Fibroblast of lung (primary cell): ENCODE results near the gene SEC61G. TPM values are rescaled to one million over a fixed set of nuclear protein-coding genes. Genes with fewer than 3 reads are reported as not detected.
A peak's percentile ranks its signal among the peaks of the same experiment; 100 is the strongest.

Experiments used
- DNase-seq, 2 donors: peaks; one replicate each; pipeline versions ENCODE4 v3.0.0 to v3.0.0-alpha.2; 2010; ENCODE audit warnings: low read depth in 2 of 2
- H2AFZ ChIP-seq: 2 replicates; pipeline ENCODE4 v1.5.1; 2012; ENCODE audit warnings: low read length, control low read depth, inconsistent platforms
- H3K27ac ChIP-seq: 2 replicates; pipeline ENCODE4 v1.5.1; 2011; ENCODE audit warnings: low read length, control low read depth; ENCODE audit not compliant: insufficient read depth
- H3K27me3 ChIP-seq: 2 replicates; pipeline ENCODE4 v1.5.1; 2011; ENCODE audit warnings: mild to moderate bottlenecking, low read length; ENCODE audit not compliant: control insufficient read depth, insufficient read depth
- H3K36me3 ChIP-seq: 2 replicates; pipeline ENCODE4 v1.5.1; 2011; ENCODE audit warnings: low read length; ENCODE audit not compliant: control insufficient read depth, insufficient read depth
- H3K4me1 ChIP-seq: 2 replicates; pipeline ENCODE4 v1.5.1; 2011; ENCODE audit warnings: low read length; ENCODE audit not compliant: control insufficient read depth, insufficient read depth; ENCODE audit errors: extremely low read depth
- H3K4me2 ChIP-seq: 2 replicates; pipeline ENCODE4 v1.5.1; 2011; ENCODE audit warnings: low read length, control low read depth; ENCODE audit not compliant: insufficient read depth; ENCODE audit errors: extremely low read depth
- H3K4me3 ChIP-seq, 4 experiments: fragments of 200-600 bp in 1 of 4; sonication (generic) in 1 of 4; replicated peaks in 1 of 4; 2 replicates each; pipeline ENCODE4 v1.5.1; 2011 to 2016; ENCODE audit warnings: low read length in 4 of 4, low read depth in 3 of 4, mild to moderate bottlenecking in 3 of 4, control low read depth in 2 of 4, inconsistent platforms in 1 of 4, mixed read lengths in 1 of 4; ENCODE audit not compliant: insufficient read depth in 1 of 4; ENCODE audit errors: control extremely low read depth in 1 of 4
- H3K79me2 ChIP-seq: 2 replicates; pipeline ENCODE4 v1.5.1; 2012; ENCODE audit warnings: mild to moderate bottlenecking, low read length, inconsistent platforms; ENCODE audit not compliant: control insufficient read depth, insufficient read depth
- H3K9ac ChIP-seq: 2 replicates; pipeline ENCODE4 v1.5.1; 2011; ENCODE audit warnings: mild to moderate bottlenecking, low read length, control low read depth; ENCODE audit not compliant: insufficient read depth
- H3K9me3 ChIP-seq: 2 replicates; pipeline ENCODE4 v1.5.1; 2012; ENCODE audit warnings: low read depth, low read length; ENCODE audit not compliant: control insufficient read depth, insufficient read depth
- H4K20me1 ChIP-seq: 2 replicates; pipeline ENCODE4 v1.5.1; 2011; ENCODE audit warnings: low read length; ENCODE audit not compliant: control insufficient read depth, insufficient read depth; ENCODE audit errors: extremely low read depth
- EZH2 ChIP-seq: IDR thresholded peaks from 2 replicates; pipeline ENCODE4 v1.5.1; 2012; ENCODE audit warnings: low read length, control low read depth, mild to moderate bottlenecking; ENCODE audit errors: missing control alignments
- polyA plus RNA-seq, 2 donors: library from polyadenylated mRNA; depleted of rRNA in 1 of 2; stranded (reverse) in 1 of 2; unstranded in 1 of 2; fragments of >200 nt; gene quantifications; 2 replicates each; pipeline ENCODE4 v1.2.1, GENCODE V29; 2011 to 2012; ENCODE audit warnings: missing spikeins in 1 of 2
- total RNA-seq: library from RNA; depleted of rRNA; stranded (reverse); fragments of >200 nt; gene quantifications from 2 replicates; pipeline ENCODE4 v1.2.1, GENCODE V29; 2014
- TF ChIP-seq, protein P1 (sequence below), 2 donors: IDR thresholded peaks in 1 of 2; conservative IDR thresholded peaks in 1 of 2; 1 replicate in 1 of 2; 2 replicates in 1 of 2; pipeline ENCODE4 v1.5.1; 2011 to 2012; ENCODE audit warnings: low read length in 2 of 2, control low read depth in 1 of 2, inconsistent platforms in 1 of 2, low read depth in 1 of 2, mild to moderate bottlenecking in 1 of 2

The SEC61G gene
- total and polyA plus RNA-seq, 2 donors (not counting 1 experiment from before 2014, with no cell fraction given) = 143 to 623 TPM

DNA sequence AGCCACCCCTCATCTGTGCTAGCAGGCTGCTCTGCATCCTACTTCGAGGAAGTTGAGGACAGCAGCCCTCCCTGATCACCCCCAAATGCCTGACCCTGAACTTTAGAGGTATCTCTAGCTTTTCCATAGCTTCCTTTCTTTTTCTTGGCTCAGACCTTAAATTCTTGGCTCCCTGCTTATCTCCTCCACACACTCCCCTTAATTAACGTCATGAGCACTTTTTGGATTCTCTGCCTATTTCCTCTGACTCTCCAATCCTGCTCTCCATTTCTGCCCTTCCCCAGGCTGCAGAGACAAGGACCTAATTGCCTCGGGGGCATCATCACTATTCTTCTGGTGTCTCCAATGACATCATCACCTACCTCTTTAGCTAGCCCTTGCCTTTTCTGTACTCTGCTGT lies 40.8 kb upstream of the SEC61G start:
- no peaks in the 10 kb centered on the region for H4K20me1 ChIP-seq
- DNase-seq = peak in 1 of 2 donors; percentile 45
- no peaks in the 10 kb centered on the region for H3K36me3 ChIP-seq
- no peak for TF ChIP-seq EZH2
- no peak overlapping the region for H3K4me2 ChIP-seq
- H3K9ac ChIP-seq = no peak overlapping the region
- H2AFZ ChIP-seq = no peak overlapping the region
- no peaks in the 10 kb centered on the region for H3K79me2 ChIP-seq
- H3K4me3 ChIP-seq = no peak overlapping the region
- no peaks in the 10 kb centered on the region for H3K4me1 ChIP-seq
- H3K27me3 ChIP-seq = no peaks in the 10 kb centered on the region
- H3K27ac ChIP-seq = no peak overlapping the region
- no peaks in the 10 kb centered on the region for H3K9me3 ChIP-seq

DNA sequence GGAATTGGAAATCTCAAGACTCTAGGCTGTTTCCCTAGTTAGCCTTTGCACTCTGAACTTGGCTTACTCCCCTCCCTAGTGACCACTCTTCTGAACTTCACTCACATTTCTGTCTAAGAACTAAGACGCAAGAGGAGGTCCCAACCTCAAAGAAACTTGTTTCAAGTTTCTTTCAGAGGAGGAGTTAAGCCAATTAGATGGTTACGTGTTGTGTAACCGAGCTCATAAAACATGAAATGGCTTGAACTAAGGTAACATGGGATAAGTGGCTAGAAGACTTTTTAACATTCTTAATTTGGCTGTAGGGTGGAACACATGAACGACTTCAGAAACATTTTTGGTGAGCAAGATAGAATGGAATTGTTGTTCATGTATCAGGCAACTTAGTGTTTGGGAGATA lies 39.5 kb upstream of the SEC61G start:
- Histone ChIP-seq H3K36me3 (no peaks in the 10 kb centered on the region), H3K27me3 (no peaks in the 10 kb centered on the region), H3K4me2 (no peak overlapping the region), H3K4me1 (no peaks in the 10 kb centered on the region), H3K9ac (no peak overlapping the region), H3K27ac (no peak overlapping the region), H3K4me3 (no peak overlapping the region), H3K79me2 (no peaks in the 10 kb centered on the region), H4K20me1 (no peaks in the 10 kb centered on the region), H2AFZ (no peak overlapping the region), H3K9me3 (no peaks in the 10 kb centered on the region)
- TF ChIP-seq EZH2 = no peak
- TF ChIP-seq, protein P1, sequence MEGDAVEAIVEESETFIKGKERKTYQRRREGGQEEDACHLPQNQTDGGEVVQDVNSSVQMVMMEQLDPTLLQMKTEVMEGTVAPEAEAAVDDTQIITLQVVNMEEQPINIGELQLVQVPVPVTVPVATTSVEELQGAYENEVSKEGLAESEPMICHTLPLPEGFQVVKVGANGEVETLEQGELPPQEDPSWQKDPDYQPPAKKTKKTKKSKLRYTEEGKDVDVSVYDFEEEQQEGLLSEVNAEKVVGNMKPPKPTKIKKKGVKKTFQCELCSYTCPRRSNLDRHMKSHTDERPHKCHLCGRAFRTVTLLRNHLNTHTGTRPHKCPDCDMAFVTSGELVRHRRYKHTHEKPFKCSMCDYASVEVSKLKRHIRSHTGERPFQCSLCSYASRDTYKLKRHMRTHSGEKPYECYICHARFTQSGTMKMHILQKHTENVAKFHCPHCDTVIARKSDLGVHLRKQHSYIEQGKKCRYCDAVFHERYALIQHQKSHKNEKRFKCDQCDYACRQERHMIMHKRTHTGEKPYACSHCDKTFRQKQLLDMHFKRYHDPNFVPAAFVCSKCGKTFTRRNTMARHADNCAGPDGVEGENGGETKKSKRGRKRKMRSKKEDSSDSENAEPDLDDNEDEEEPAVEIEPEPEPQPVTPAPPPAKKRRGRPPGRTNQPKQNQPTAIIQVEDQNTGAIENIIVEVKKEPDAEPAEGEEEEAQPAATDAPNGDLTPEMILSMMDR (conservative IDR thresholded peaks at IDR 0.05 in 1 of 2, IDR thresholded peaks at IDR 0.05 in 1 of 2; ENCODE audit: low read depth in 1 of 2, low read length in 2 of 2) = no peak
- no peak for DNase-seq

DNA sequence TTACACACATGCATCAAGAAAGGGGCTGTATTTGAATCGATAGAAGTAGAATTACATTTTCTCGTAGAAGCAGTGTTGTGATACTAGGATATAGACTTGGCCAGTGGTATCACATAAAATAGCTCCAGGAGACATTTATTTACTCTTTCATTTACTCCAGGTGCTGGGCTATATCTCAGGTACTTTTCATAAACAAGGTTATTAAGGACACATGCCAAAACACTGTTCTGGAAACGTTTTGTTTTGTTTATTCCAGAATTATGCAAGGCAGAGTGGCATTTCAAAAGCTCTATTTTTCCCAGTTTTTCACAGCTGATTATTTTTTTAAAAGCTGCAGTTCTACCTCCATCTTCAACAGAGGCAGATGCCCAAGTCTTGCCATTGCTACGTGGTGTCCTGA lies 37.8 kb upstream of the SEC61G start:
- Histone ChIP-seq H3K9me3 (no peaks in the 10 kb centered on the region), H3K79me2 (no peaks in the 10 kb centered on the region), H3K9ac (no peak overlapping the region), H3K4me1 (no peaks in the 10 kb centered on the region), H3K27ac (no peak overlapping the region), H3K36me3 (no peaks in the 10 kb centered on the region), H3K4me2 (no peak overlapping the region), H3K27me3 (no peaks in the 10 kb centered on the region), H3K4me3 (no peak overlapping the region), H4K20me1 (no peaks in the 10 kb centered on the region), H2AFZ (no peak overlapping the region)
- TF ChIP-seq, protein P1 (conservative IDR thresholded peaks at IDR 0.05 in 1 of 2, IDR thresholded peaks at IDR 0.05 in 1 of 2; ENCODE audit: low read depth in 1 of 2, low read length in 2 of 2) = no peak
- no peak for TF ChIP-seq EZH2
- no peak for DNase-seq
